SK-N-SH (cell line): Measurements from ENCODE around the gene ABHD17C. TPM values are rescaled to one million over a fixed set of nuclear protein-coding genes. Genes with fewer than 3 reads are reported as not detected.

Experiments used
- CTCF ChIA-PET: fragments of 300-600, 350-600 bp; formaldehyde crosslinking; extraction: SDS; loops from one replicate; lab custom pipeline; 2021; lab: Yijun Ruan, JAX
- POLR2A ChIA-PET: fragments of 350-600 bp; sonication (Branson Sonifier 250); formaldehyde crosslinking; extraction: SDS; loops from one replicate; lab custom pipeline; 2020; ENCODE audit warnings: antibody characterized with exemption, inconsistent platforms; lab: Yijun Ruan, JAX
- DNase-seq: peaks from one replicate; pipeline ENCODE4 v3.0.0; 2012
- H2AFZ ChIP-seq: fragments of 200-600 bp; sonication (generic); 2 replicates; pipeline ENCODE4 v1.8.1; 2016; ENCODE audit warnings: antibody characterized with exemption, mild to moderate bottlenecking, low read depth
- H3F3A ChIP-seq: fragments of 200-600 bp; sonication (generic); replicated peaks from 2 replicates; pipeline ENCODE3; 2016; ENCODE audit warnings: antibody characterized with exemption, mild to moderate bottlenecking; ENCODE audit not compliant: insufficient read depth
- H3K27ac ChIP-seq, 2 experiments: fragments of 200-500 bp in 1 of 2; fragments of 200-600 bp in 1 of 2; sonication (Bioruptor generic) in 1 of 2; sonication (generic), shearing (Covaris generic) in 1 of 2; 2 replicates each; pipeline versions ENCODE4 v1.5.1 to v1.6.1; 2014 to 2016; ENCODE audit warnings: low read depth in 2 of 2, inconsistent platforms in 1 of 2, low read length in 1 of 2, mild to moderate bottlenecking in 1 of 2, mixed read lengths in 1 of 2
- H3K27me3 ChIP-seq: fragments of 200-600 bp; sonication (generic), shearing (Covaris generic); 2 replicates; pipeline ENCODE4 v1.6.1; 2016; ENCODE audit warnings: mixed run types; ENCODE audit not compliant: insufficient read depth
- H3K36me3 ChIP-seq, 2 experiments: fragments of 200-500 bp in 1 of 2; fragments of 200-600 bp in 1 of 2; sonication (Bioruptor generic) in 1 of 2; sonication (generic) in 1 of 2; replicated peaks in 1 of 2; 2 replicates each; pipeline versions ENCODE3 to v1.5.1; 2014 to 2016; ENCODE audit warnings: low read length in 1 of 2, mild to moderate bottlenecking in 1 of 2; ENCODE audit not compliant: insufficient read depth in 2 of 2, control insufficient read depth in 1 of 2
- H3K4me1 ChIP-seq, 2 experiments: fragments of 200-500 bp in 1 of 2; fragments of 200-600 bp in 1 of 2; sonication (Bioruptor generic) in 1 of 2; sonication (generic), shearing (Covaris generic) in 1 of 2; 2 replicates each; pipeline versions ENCODE4 v1.5.1 to v1.6.1; 2014 to 2016; ENCODE audit warnings: low read depth in 1 of 2, low read length in 1 of 2, mixed run types in 1 of 2; ENCODE audit not compliant: insufficient read depth in 2 of 2, control insufficient read depth in 1 of 2
- H3K4me2 ChIP-seq: fragments of 200-600 bp; sonication (generic), shearing (Covaris generic); 2 replicates; pipeline ENCODE4 v1.6.1; 2017; ENCODE audit warnings: mixed run types
- H3K4me3 ChIP-seq, 2 experiments: fragments of 200-500 bp in 1 of 2; fragments of 200-600 bp in 1 of 2; sonication (Bioruptor generic) in 1 of 2; sonication (generic), shearing (Covaris generic) in 1 of 2; 2 replicates each; pipeline versions ENCODE4 v1.5.1 to v1.8.1; 2014 to 2016; ENCODE audit warnings: low read depth in 2 of 2, inconsistent platforms in 1 of 2, low read length in 1 of 2, mild to moderate bottlenecking in 1 of 2, mixed read lengths in 1 of 2, moderate library complexity in 1 of 2
- H3K79me2 ChIP-seq: fragments of 200-600 bp; sonication (generic); 2 replicates; pipeline ENCODE4 v1.8.1; 2017; ENCODE audit warnings: mild to moderate bottlenecking; ENCODE audit not compliant: insufficient read depth
- H3K9ac ChIP-seq: fragments of 200-600 bp; sonication (generic); 2 replicates; pipeline ENCODE4 v1.6.1; 2017; ENCODE audit warnings: mixed run types
- H3K9me2 ChIP-seq: fragments of 200-600 bp; sonication (generic); 2 replicates; pipeline ENCODE4 v1.6.1; 2017; ENCODE audit warnings: mixed run types
- H3K9me3 ChIP-seq: fragments of 200-600 bp; sonication (generic); 2 replicates; pipeline ENCODE4 v1.6.1; 2017; ENCODE audit warnings: mixed run types, mild to moderate bottlenecking, moderate library complexity
- H4K20me1 ChIP-seq: fragments of 200-600 bp; sonication (generic); 2 replicates; pipeline ENCODE4 v1.6.1; 2017; ENCODE audit warnings: mild to moderate bottlenecking, mixed run types; ENCODE audit not compliant: insufficient read depth
- CHD2 ChIP-seq: fragments of 150-350 bp; IDR thresholded peaks from 2 replicates; pipeline ENCODE4 v1.6.1; 2018; ENCODE audit warnings: low read length; ENCODE audit not compliant: partially characterized antibody
- CTCF ChIP-seq: fragments of 200-600 bp; sonication (generic); IDR thresholded peaks from 2 replicates; pipeline ENCODE4 v1.6.1; 2017; ENCODE audit warnings: antibody characterized with exemption, mild to moderate bottlenecking, moderate library complexity
- EP300 ChIP-seq, 2 experiments: IDR thresholded peaks; 2 replicates each; pipeline versions ENCODE4 v1.4.0 to v1.6.1; 2012; ENCODE audit warnings: borderline replicate concordance in 1 of 2, low read depth in 1 of 2, low read length in 1 of 2
- FOSL2 ChIP-seq: IDR thresholded peaks from 2 replicates; pipeline ENCODE4 v1.4.0; 2012; ENCODE audit warnings: low read depth, mild to moderate bottlenecking, moderate library complexity, borderline replicate concordance
- FOXJ3 ChIP-seq: sonication (generic); formaldehyde crosslinking; IDR thresholded peaks from 2 replicates; pipeline ENCODE4 v1.5.1; 2020; ENCODE audit warnings: mild to moderate bottlenecking, missing genetic modification reagents
- FOXM1 ChIP-seq: IDR thresholded peaks from 2 replicates; pipeline ENCODE4 v1.4.0; 2012; ENCODE audit warnings: low read depth, mild to moderate bottlenecking
- GABPA ChIP-seq: IDR thresholded peaks from 2 replicates; pipeline ENCODE4 v1.4.0; 2012; ENCODE audit warnings: low read depth, mild to moderate bottlenecking
- MAX ChIP-seq: IDR thresholded peaks from 2 replicates; pipeline ENCODE4 v1.4.0; 2012; ENCODE audit warnings: low read depth
- MEF2A ChIP-seq: IDR thresholded peaks from 2 replicates; pipeline ENCODE4 v1.4.0; 2012; ENCODE audit warnings: low read depth, borderline replicate concordance
- MXI1 ChIP-seq: IDR thresholded peaks from 2 replicates; pipeline ENCODE4 v1.6.1; 2012; ENCODE audit warnings: mild to moderate bottlenecking, low read depth, low read length, improper control_type of control experiment
- NRF1 ChIP-seq: IDR thresholded peaks from 2 replicates; pipeline ENCODE4 v1.6.1; 2012; ENCODE audit warnings: low read depth, mild to moderate bottlenecking, low read length
- RXRA ChIP-seq: IDR thresholded peaks from 2 replicates; pipeline ENCODE4 v1.4.0; 2012; ENCODE audit warnings: low read depth, mild to moderate bottlenecking, borderline replicate concordance
- SIN3A ChIP-seq: IDR thresholded peaks from 2 replicates; pipeline ENCODE4 v1.6.1; 2012; ENCODE audit warnings: low read depth, mild to moderate bottlenecking, low read length, moderate library complexity, borderline replicate concordance
- TEAD4 ChIP-seq: IDR thresholded peaks from 2 replicates; pipeline ENCODE4 v1.4.0; 2012; ENCODE audit warnings: mild to moderate bottlenecking, borderline replicate concordance; ENCODE audit not compliant: insufficient read depth
- USF1 ChIP-seq: IDR thresholded peaks from 2 replicates; pipeline ENCODE4 v1.4.0; 2012; ENCODE audit warnings: low read depth, borderline replicate concordance
- USF2 ChIP-seq: fragments of 150-350 bp; IDR thresholded peaks from 2 replicates; pipeline ENCODE4 v1.6.1; 2017; ENCODE audit warnings: antibody characterized with exemption, low read length, low read depth, borderline replicate concordance
- YY1 ChIP-seq: IDR thresholded peaks from 2 replicates; pipeline ENCODE4 v1.4.0; 2012; ENCODE audit warnings: low read depth, mild to moderate bottlenecking
- ZBTB33 ChIP-seq: IDR thresholded peaks from 2 replicates; pipeline ENCODE4 v1.4.0; 2012; ENCODE audit warnings: low read depth, borderline replicate concordance
- WGBS: methylation state at CpG from one replicate; pipeline ENCODE4 v1.1.6; 2017; ENCODE audit warnings: low lambda C conversion rate; 5-methylcytosine and 5-hydroxymethylcytosine counted together
- polyA plus RNA-seq, 3 experiments: library from polyadenylated mRNA; depleted of rRNA; stranded (reverse); fragments of >200 nt; gene quantifications; 2 replicates each; pipeline ENCODE4 v1.2.3, GENCODE V29; 2012

Gene ABHD17C
- polyA plus RNA-seq, 1 of the 3 experiments (the other 2 are of a cell fraction): 11.7 TPM

- H3K27me3 ChIP-seq: no peaks in the 10 kb centered on the region
- H3K4me2 ChIP-seq: no peak overlapping the region
- H3K36me3 ChIP-seq: peaks cover 0 to 13% of the 10 kb centered on the region in 2 experiments
- no peaks in the 10 kb centered on the region for H3K79me2 ChIP-seq
- no peaks in the 10 kb centered on the region for H3F3A ChIP-seq
- H2AFZ ChIP-seq: no peak overlapping the region
- H3K27ac ChIP-seq: no peak overlapping the region
- H4K20me1 ChIP-seq: no peaks in the 10 kb centered on the region
- DNase-seq: no peak
- no peak for TF ChIP-seq RXRA
- no peak for TF ChIP-seq CHD2
- TF ChIP-seq USF1: no peak
- no peak for TF ChIP-seq TEAD4
- TF ChIP-seq MAX: no peak
- TF ChIP-seq FOXM1: no peak
- TF ChIP-seq USF2: no peak
- H3K9me3 ChIP-seq: no peaks in the 10 kb centered on the region
- H3K9ac ChIP-seq: no peak overlapping the region
- WGBS: 78% methylated on average over 1 of the region's 1 CpG
- H3K4me3 ChIP-seq: no peak overlapping the region
- H3K4me1 ChIP-seq: no peaks in the 10 kb centered on the region; a peak in 1 of 4 replicates
- no peaks in the 10 kb centered on the region for H3K9me2 ChIP-seq
- ChIA-PET CTCF (interaction anchor here (1.4 to 2.4 kb wide), 2 partner anchors 11 to 179 kb away, joined by 6 to 14 read pairs; partner anchors contain the start of gene CEMIP), POLR2A (no interaction called here)
Measured at GRCh38 chr15:80791004-80791403, 95.9 kb downstream of the ABHD17C start.

- ChIA-PET POLR2A (no interaction called here), CTCF (interaction anchor here (0.9 to 1.7 kb wide), 5 partner anchors 10 to 174 kb away, joined by 3 to 8 read pairs (median 4); no protein-coding TSS in a partner anchor)
- H3K27ac ChIP-seq: no peak overlapping the region
- no peak for DNase-seq
- no peak overlapping the region for H3K4me3 ChIP-seq
- no peak overlapping the region for H3K4me2 ChIP-seq
- H3K4me1 ChIP-seq: peaks cover 0 to 6% of the 10 kb centered on the region in 2 experiments; a peak in 2 of 4 replicates
- H2AFZ ChIP-seq: no peak overlapping the region
- 64% methylated on average over 5 of the region's 5 CpGs for WGBS
- no peaks in the 10 kb centered on the region for H3K9me3 ChIP-seq
- H3K79me2 ChIP-seq: no peaks in the 10 kb centered on the region
- H4K20me1 ChIP-seq: no peaks in the 10 kb centered on the region
- no peak overlapping the region for H3K9ac ChIP-seq
- no peaks in the 10 kb centered on the region for H3F3A ChIP-seq
- peaks cover 0 to 16% of the 10 kb centered on the region in 2 experiments for H3K36me3 ChIP-seq
- no peaks in the 10 kb centered on the region for H3K27me3 ChIP-seq
- no peaks in the 10 kb centered on the region for H3K9me2 ChIP-seq
- TF ChIP-seq GABPA (no peak), SIN3A (no peak), USF2 (no peak), YY1 (no peak), CHD2 (no peak), MAX (no peak), MXI1 (no peak), FOSL2 (no peak), MEF2A (no peak), EP300 (IDR thresholded peaks at IDR 0.05; ENCODE audit: borderline replicate concordance in 1 of 2, low read depth in 1 of 2, low read length in 1 of 2) (no peak), NRF1 (no peak), ZBTB33 (no peak), USF1 (no peak), FOXJ3 (CRISPR knock-in tag) (no peak), CTCF (no peak), TEAD4 (no peak)
Measured at GRCh38 chr15:80796407-80796806, 101.3 kb downstream of the ABHD17C start.
